Middle frontal gyrus (tissue), 1 donor: ENCODE data around the gene GBP1.

Experiments used
- DNase-seq: peaks from one replicate; pipeline ENCODE4 v3.0.0-alpha.2; 2015; ENCODE audit warnings: low spot score; ENCODE audit errors: extremely low spot score

Gene GBP1

GRCh38 chr1:89008511-89008910 is 56.5 kb downstream of the GBP1 start:
- no peak for DNase-seq

DNA sequence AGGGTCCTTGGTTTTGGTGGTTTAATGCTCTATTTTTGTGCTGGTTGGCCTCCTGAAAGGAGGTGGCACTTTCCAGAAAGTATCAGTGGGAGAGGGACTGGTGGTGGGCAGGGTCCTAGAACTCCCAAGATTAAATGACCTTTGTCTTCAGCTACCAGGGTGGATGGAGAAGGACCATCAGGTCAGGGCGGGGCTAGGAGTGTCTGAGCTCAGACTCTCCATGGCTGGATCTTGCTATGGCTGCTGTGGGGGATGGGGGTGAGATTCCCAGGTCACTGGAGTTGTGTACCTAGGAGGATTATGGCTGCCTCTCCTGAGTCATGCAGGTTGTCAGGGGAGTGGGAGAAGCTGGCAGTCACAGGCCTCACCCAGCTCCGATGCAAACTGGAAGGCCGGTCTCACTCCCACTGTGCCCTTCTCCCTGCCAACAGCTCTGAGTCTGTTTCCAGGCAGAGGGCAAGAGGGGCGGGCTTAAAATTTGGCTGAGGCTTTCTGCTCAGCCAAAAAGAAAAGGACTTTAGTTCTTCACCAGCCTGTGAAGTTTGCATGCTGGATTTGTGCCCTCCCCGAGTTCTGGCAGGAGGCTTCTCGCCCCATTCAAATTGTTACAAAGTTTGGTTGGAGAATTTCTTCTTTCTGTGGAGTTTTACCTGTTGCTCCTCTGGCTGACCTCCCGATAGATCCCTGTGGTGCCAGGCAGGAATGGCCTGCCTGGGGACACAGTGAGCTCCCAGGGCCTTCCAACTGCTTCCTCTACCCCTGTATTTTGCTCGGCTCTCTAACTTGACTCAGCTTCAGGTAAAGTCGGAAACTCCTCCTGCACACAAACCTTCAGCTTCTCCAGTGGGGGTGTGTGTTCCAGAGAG is 59.5 kb downstream of the GBP1 start:
- no peak for DNase-seq
